Renal pelvis (tissue), 4 donors: ENCODE measurements around the gene SYT10. TPM values are rescaled to one million over a fixed set of nuclear protein-coding genes. Genes with fewer than 3 reads are reported as not detected.
"Not testable (repeated sequence)": the region's sequence is repeated elsewhere in the genome, so short reads cannot be mapped to it uniquely, and the experiment has no call there.

Experiments used
- DNase-seq: peaks from one replicate; pipeline ENCODE4 v3.0.0-alpha.2; 2013
- polyA plus RNA-seq, 3 donors: library from polyadenylated mRNA; unstranded; fragments of 120-200 nt; gene quantifications; one replicate each; pipeline ENCODE4 v1.2.1, GENCODE V29; 2013; ENCODE audit not compliant: insufficient read length in 3 of 3

Gene SYT10
- polyA plus RNA-seq, 3 donors = 0.49 to 0.80 (median 0.67) TPM

- DNase-seq = no peak
Measured at GRCh38 chr12:33357181-33357580, 82.4 kb downstream of the SYT10 start.

- no peak for DNase-seq
Measured at GRCh38 chr12:33349791-33350190, 89.8 kb downstream of the SYT10 start.

GRCh38 chr12:33331961-33332398 is 107.6 kb downstream of the SYT10 start:
- DNase-seq = not testable (repeated sequence)

- no peak for DNase-seq
Measured at GRCh38 chr12:33330940-33331339, 108.7 kb downstream of the SYT10 start.
